ENCODE data around the gene NAA30.

NAA30 gene

DNA sequence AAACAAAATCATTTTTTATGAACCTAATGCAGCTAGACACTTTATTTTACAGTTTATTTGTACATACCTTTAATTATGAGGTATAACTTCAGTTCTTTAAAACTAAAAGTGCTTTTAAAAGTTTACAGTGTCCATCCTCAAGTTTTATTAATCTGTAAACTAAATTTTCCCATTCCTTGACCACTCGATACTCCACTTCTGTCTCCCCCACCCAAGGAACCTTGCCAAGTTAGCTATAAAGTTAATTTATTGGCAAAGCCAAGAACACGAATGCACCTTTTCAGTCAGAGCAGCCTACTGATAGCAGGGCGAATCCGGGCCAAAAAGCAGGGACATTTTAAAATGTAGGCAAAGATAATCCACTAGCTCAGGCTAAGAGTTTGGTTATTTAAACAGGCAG lies 29.6 kb downstream of the NAA30 start:
- Histone ChIP-seq H3K36me3 (ENCODE audit: control insufficient read depth in 2 of 2, insufficient read depth in 2 of 2, low read length in 2 of 2) (no peaks in the 10 kb centered on the region), H3K4me1 (ENCODE audit: control insufficient read depth, insufficient read depth, low read length) (no peaks in the 10 kb centered on the region), H3K9ac (ENCODE audit: low read length in 2 of 2) (no peak overlapping the region), H3K9me3 (ENCODE audit: control insufficient read depth in 2 of 2, low read length in 2 of 2) (no peaks in the 10 kb centered on the region), H3K27me3 (ENCODE audit: control insufficient read depth in 1 of 2, insufficient read depth in 2 of 2, low read length in 2 of 2) (no peaks in the 10 kb centered on the region), H3K4me3 (ENCODE audit: low read length in 2 of 2) (no peak overlapping the region), H3K27ac (ENCODE audit: low read length) (no peak overlapping the region)

DNA sequence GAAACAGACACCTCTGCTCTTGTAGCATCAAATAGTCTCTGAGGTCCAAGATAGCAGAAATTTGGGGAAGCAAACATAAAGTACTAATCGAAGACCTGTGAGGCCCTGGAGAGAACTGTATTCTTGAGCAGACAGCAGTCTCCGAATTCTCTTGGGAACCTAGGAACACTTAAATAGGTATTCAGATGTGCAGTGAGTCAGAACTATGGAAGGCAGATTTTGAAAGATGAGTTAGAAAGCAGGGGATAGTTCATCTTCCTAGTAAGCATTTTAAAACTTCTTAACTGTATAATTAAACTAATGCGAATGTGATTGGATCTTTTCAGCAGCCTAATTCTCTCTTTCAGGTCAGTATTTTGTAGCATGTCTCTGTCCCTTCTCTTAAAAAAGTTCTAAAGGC lies 30.6 kb downstream of the NAA30 start:
- H3K4me3 ChIP-seq (ENCODE audit: low read length in 2 of 2), result no peak overlapping the region
- H3K9me3 ChIP-seq (ENCODE audit: control insufficient read depth in 2 of 2, low read length in 2 of 2), result no peaks in the 10 kb centered on the region
- H3K4me1 ChIP-seq (ENCODE audit: control insufficient read depth, insufficient read depth, low read length), result no peaks in the 10 kb centered on the region
- no peak overlapping the region for H3K9ac ChIP-seq (ENCODE audit: low read length in 2 of 2)
- no peaks in the 10 kb centered on the region for H3K27me3 ChIP-seq (ENCODE audit: control insufficient read depth in 1 of 2, insufficient read depth in 2 of 2, low read length in 2 of 2)
- H3K27ac ChIP-seq (ENCODE audit: low read length), result no peak overlapping the region
- no peaks in the 10 kb centered on the region for H3K36me3 ChIP-seq (ENCODE audit: control insufficient read depth in 2 of 2, insufficient read depth in 2 of 2, low read length in 2 of 2)

DNA sequence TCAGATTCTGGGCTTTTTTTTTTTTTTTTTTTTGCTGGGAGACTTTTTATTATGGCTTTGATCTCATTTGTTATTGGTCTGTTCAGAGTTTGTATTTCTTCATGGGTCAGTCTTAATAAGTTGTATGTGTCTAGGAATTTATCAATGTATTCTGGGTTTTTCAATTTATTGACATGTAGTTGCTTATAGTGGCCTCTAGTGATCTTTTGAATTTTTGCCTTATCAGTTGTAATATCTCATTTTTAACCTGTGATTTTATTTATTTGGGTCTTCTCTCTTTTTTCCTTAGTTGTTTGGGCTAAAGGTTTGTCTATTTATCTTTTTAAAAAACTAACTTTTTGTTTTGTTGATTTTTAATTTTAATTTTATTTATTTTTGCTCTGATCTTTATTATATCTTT lies 45.5 kb downstream of the NAA30 start:
- H3K9me3 ChIP-seq (ENCODE audit: control insufficient read depth in 2 of 2, low read length in 2 of 2), result peaks cover 0 to 3% of the 10 kb centered on the region in 2 donors
- H3K4me3 ChIP-seq (ENCODE audit: low read length in 2 of 2), result no peak overlapping the region

DNA sequence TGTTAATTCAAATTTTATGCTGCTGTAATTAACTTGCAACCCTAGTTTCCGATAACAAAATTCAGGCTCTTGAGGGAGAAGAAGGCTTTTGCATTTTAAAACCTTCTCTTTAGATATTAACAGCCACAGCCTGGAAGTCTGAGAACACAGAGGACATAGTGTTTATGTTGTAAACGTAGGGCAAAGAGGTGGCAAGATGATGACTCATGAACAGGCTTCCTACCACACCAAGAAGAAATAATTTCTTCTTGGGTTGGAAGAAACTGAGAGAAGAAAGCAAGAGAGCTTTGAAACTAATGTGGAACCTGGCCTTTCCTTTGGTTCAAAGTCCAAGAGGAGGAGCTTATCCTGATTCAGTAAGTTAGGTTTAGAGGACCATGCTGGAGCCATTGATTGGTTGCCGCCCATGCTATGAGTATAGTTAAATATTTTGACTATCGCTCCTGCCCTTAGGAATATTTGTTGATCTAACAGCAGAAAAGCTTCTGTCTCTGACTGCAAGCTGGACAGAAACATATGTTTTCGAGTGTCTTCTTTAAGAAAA lies 71.5 kb downstream of the NAA30 start:
- H3K4me1 ChIP-seq (ENCODE audit: control insufficient read depth, insufficient read depth, low read length), result no peaks in the 10 kb centered on the region
- H3K36me3 ChIP-seq (ENCODE audit: control insufficient read depth in 2 of 2, insufficient read depth in 2 of 2, low read length in 2 of 2), result no peaks in the 10 kb centered on the region
- no peak overlapping the region for H3K9ac ChIP-seq (ENCODE audit: low read length in 2 of 2)
- no peaks in the 10 kb centered on the region for H3K9me3 ChIP-seq (ENCODE audit: control insufficient read depth in 2 of 2, low read length in 2 of 2)
- H3K27ac ChIP-seq (ENCODE audit: low read length), result no peak overlapping the region
- H3K27me3 ChIP-seq (ENCODE audit: control insufficient read depth in 1 of 2, insufficient read depth in 2 of 2, low read length in 2 of 2), result no peaks in the 10 kb centered on the region
- no peak overlapping the region for H3K4me3 ChIP-seq (ENCODE audit: low read length in 2 of 2)

More for the DNA sequence above, 45.5 kb downstream of the NAA30 start:
- H3K27ac ChIP-seq (ENCODE audit: low read length), result no peak overlapping the region
- no peaks in the 10 kb centered on the region for H3K27me3 ChIP-seq (ENCODE audit: control insufficient read depth in 1 of 2, insufficient read depth in 2 of 2, low read length in 2 of 2)
- no peak overlapping the region for H3K9ac ChIP-seq (ENCODE audit: low read length in 2 of 2)
- H3K4me1 ChIP-seq (ENCODE audit: control insufficient read depth, insufficient read depth, low read length), result no peaks in the 10 kb centered on the region
- H3K36me3 ChIP-seq (ENCODE audit: control insufficient read depth in 2 of 2, insufficient read depth in 2 of 2, low read length in 2 of 2), result no peaks in the 10 kb centered on the region

DNA sequence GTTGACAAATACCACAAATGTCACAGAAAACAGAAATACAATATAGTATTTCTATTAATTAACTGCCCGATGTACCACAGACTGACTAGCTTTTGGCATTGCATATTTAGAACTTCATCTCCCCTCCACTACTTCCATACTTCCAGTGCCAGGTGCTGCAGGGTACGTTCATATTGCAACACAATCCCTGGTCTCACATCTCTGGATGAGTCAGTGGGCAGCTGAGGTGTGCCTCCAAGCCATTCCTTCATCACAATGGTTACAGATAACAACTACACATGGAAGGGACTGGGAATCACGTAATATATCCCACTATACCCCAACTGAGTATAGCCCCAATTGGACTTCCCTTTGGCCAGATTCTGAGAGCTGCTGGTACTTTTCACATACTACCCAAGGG lies 72.2 kb downstream of the NAA30 start:
- H3K36me3 ChIP-seq (ENCODE audit: control insufficient read depth in 2 of 2, insufficient read depth in 2 of 2, low read length in 2 of 2), result no peaks in the 10 kb centered on the region
- H3K4me3 ChIP-seq (ENCODE audit: low read length in 2 of 2), result no peak overlapping the region
- H3K9me3 ChIP-seq (ENCODE audit: control insufficient read depth in 2 of 2, low read length in 2 of 2), result no peaks in the 10 kb centered on the region
- no peaks in the 10 kb centered on the region for H3K27me3 ChIP-seq (ENCODE audit: control insufficient read depth in 1 of 2, insufficient read depth in 2 of 2, low read length in 2 of 2)
- H3K27ac ChIP-seq (ENCODE audit: low read length), result no peak overlapping the region
- no peaks in the 10 kb centered on the region for H3K4me1 ChIP-seq (ENCODE audit: control insufficient read depth, insufficient read depth, low read length)
- H3K9ac ChIP-seq (ENCODE audit: low read length in 2 of 2), result no peak overlapping the region

DNA sequence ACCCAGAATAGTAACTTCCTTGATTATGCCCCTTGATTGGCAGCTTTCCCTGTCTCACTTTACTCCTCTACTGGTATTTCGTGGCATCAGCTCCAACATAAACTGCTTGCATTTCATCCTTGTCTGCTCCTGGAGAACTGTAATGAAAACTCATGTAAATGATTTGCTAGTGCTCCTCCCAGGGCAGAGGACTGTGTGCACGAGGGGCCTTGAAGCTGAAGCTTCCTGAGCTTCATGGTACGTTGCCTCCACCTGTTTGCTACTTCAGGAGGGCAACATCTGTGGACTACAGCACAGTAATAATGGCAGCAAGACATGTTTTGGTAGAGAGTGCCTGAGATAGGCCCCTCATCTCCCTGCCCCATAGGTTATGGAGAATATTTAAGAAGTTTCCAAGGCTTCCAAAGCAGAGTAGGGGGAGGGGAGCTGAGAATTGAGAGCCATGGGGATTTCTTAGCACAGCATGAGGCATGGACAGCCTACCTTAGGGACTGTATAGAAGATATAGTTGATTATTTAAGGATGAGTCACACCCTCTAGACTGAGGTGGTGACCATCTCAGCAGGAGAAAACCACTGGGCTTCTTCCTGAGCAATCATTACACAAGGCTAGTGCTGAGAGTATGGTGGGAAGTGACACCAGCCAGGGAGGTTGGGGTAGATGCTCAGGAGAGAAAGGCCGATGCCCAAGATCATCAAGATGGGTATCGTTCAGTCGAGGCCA lies 73.8 kb downstream of the NAA30 start:
- Histone ChIP-seq H3K27ac (ENCODE audit: low read length) (no peak overlapping the region), H3K36me3 (ENCODE audit: control insufficient read depth in 2 of 2, insufficient read depth in 2 of 2, low read length in 2 of 2) (no peaks in the 10 kb centered on the region), H3K4me1 (ENCODE audit: control insufficient read depth, insufficient read depth, low read length) (no peaks in the 10 kb centered on the region), H3K9ac (ENCODE audit: low read length in 2 of 2) (no peak overlapping the region), H3K9me3 (ENCODE audit: control insufficient read depth in 2 of 2, low read length in 2 of 2) (no peaks in the 10 kb centered on the region), H3K27me3 (ENCODE audit: control insufficient read depth in 1 of 2, insufficient read depth in 2 of 2, low read length in 2 of 2) (no peaks in the 10 kb centered on the region), H3K4me3 (ENCODE audit: low read length in 2 of 2) (no peak overlapping the region)
